Ishikawa (cell line): ENCODE results near the gene PELI2.

Source experiments
- CEBPB ChIP-seq: IDR thresholded peaks from 2 replicates; pipeline ENCODE4 v1.6.1; 2012
- CREB1 ChIP-seq: IDR thresholded peaks from 2 replicates; pipeline ENCODE4 v1.6.1; 2012; ENCODE audit warnings: low read depth
- EGR1 ChIP-seq: IDR thresholded peaks from 2 replicates; pipeline ENCODE4 v1.6.1; 2012
- EP300 ChIP-seq: IDR thresholded peaks from 2 replicates; pipeline ENCODE4 v1.6.1; 2012; ENCODE audit warnings: borderline replicate concordance
- FOXM1 ChIP-seq: IDR thresholded peaks from 2 replicates; pipeline ENCODE4 v1.6.1; 2012; ENCODE audit warnings: low read depth, borderline replicate concordance
- NFIC ChIP-seq: IDR thresholded peaks from 2 replicates; pipeline ENCODE4 v1.6.1; 2012
- RAD21 ChIP-seq: IDR thresholded peaks from 2 replicates; pipeline ENCODE4 v1.6.1; 2012; ENCODE audit warnings: low read depth
- TAF1 ChIP-seq: IDR thresholded peaks from 2 replicates; pipeline ENCODE4 v1.6.1; 2012; ENCODE audit warnings: low read depth, mild to moderate bottlenecking
- TCF12 ChIP-seq: IDR thresholded peaks from 2 replicates; pipeline ENCODE4 v1.6.1; 2012; ENCODE audit warnings: low read depth
- TEAD4 ChIP-seq: IDR thresholded peaks from 2 replicates; pipeline ENCODE4 v1.6.1; 2012
- USF1 ChIP-seq: IDR thresholded peaks from 2 replicates; pipeline ENCODE4 v1.6.1; 2012
- YY1 ChIP-seq: IDR thresholded peaks from 2 replicates; pipeline ENCODE4 v1.6.1; 2012; ENCODE audit warnings: low read depth
- ZBTB7A ChIP-seq: IDR thresholded peaks from 2 replicates; pipeline ENCODE4 v1.6.1; 2012; ENCODE audit warnings: low read depth
- TF ChIP-seq, protein P1 (sequence below): IDR thresholded peaks from 2 replicates; pipeline ENCODE4 v1.6.1; 2012
- TF ChIP-seq, protein P2 (sequence below): IDR thresholded peaks from 2 replicates; pipeline ENCODE4 v1.6.1; 2012; ENCODE audit warnings: low read depth, mild to moderate bottlenecking

PELI2 gene

DNA sequence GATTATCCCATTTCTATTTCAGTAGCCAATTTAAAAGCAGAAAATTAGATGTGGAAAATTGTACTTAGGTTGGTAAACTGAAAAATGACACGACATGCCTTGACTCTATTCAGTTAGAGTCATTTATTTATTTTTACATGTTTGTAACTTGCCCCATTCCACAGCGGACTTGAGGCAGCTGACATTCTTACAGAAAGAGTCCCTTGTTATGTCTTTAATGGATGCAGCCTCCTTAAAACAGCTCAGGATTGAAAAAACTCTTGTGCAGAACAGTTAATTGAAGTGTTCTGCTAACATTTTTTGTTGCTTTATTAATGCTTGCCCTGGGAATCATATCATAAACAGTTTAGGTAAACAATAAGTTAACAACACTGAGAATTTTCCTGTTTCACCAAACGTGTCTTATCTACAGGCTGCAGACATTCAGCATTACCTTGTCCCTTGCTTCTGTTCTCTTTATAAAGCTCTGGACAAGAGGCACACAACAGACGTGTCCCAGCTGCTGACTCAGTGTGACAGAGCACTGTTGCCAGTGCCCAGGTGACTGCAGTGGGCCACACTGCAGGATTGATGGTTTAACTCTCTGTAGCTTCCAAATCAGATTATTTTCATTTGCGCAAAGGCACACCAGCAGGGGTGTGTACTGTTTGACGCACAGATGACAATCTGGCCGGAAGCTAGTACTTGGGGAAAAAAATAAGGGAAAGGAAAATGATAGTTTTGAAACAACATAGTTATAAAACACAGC is 101.6 kb downstream of the PELI2 start:
- TF ChIP-seq NFIC: no peak
- no peak for TF ChIP-seq TCF12
- TF ChIP-seq TEAD4: no peak
- no peak for TF ChIP-seq ZBTB7A
- TF ChIP-seq CREB1: no peak
- TF ChIP-seq EGR1: no peak
- no peak for TF ChIP-seq EP300
- no peak for TF ChIP-seq YY1
- TF ChIP-seq, protein P1, sequence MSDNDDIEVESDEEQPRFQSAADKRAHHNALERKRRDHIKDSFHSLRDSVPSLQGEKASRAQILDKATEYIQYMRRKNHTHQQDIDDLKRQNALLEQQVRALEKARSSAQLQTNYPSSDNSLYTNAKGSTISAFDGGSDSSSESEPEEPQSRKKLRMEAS: no peak
- TF ChIP-seq, protein P2, sequence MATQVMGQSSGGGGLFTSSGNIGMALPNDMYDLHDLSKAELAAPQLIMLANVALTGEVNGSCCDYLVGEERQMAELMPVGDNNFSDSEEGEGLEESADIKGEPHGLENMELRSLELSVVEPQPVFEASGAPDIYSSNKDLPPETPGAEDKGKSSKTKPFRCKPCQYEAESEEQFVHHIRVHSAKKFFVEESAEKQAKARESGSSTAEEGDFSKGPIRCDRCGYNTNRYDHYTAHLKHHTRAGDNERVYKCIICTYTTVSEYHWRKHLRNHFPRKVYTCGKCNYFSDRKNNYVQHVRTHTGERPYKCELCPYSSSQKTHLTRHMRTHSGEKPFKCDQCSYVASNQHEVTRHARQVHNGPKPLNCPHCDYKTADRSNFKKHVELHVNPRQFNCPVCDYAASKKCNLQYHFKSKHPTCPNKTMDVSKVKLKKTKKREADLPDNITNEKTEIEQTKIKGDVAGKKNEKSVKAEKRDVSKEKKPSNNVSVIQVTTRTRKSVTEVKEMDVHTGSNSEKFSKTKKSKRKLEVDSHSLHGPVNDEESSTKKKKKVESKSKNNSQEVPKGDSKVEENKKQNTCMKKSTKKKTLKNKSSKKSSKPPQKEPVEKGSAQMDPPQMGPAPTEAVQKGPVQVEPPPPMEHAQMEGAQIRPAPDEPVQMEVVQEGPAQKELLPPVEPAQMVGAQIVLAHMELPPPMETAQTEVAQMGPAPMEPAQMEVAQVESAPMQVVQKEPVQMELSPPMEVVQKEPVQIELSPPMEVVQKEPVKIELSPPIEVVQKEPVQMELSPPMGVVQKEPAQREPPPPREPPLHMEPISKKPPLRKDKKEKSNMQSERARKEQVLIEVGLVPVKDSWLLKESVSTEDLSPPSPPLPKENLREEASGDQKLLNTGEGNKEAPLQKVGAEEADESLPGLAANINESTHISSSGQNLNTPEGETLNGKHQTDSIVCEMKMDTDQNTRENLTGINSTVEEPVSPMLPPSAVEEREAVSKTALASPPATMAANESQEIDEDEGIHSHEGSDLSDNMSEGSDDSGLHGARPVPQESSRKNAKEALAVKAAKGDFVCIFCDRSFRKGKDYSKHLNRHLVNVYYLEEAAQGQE: no peak
- TF ChIP-seq RAD21: no peak
- no peak for TF ChIP-seq FOXM1
- no peak for TF ChIP-seq CEBPB
- no peak for TF ChIP-seq TAF1
- no peak for TF ChIP-seq USF1

GRCh38 chr14:56221382-56222128 is 103.3 kb downstream of the PELI2 start:
- TF ChIP-seq TEAD4: no peak
- TF ChIP-seq ZBTB7A: no peak

- TF ChIP-seq RAD21: no peak
- TF ChIP-seq TEAD4: no peak
- TF ChIP-seq ZBTB7A: no peak
Observed at GRCh38 chr14:56224229-56224628, 106.0 kb downstream of the PELI2 start.

GRCh38 chr14:56224691-56225681 is 106.8 kb downstream of the PELI2 start:
- TF ChIP-seq CEBPB: no peak
- TF ChIP-seq YY1: no peak
- no peak for TF ChIP-seq EGR1
- TF ChIP-seq, protein P2: no peak
- TF ChIP-seq NFIC: no peak
- TF ChIP-seq EP300: no peak
- TF ChIP-seq TAF1: no peak
- TF ChIP-seq USF1: no peak
- no peak for TF ChIP-seq ZBTB7A
- no peak for TF ChIP-seq FOXM1
- TF ChIP-seq CREB1: no peak
- no peak for TF ChIP-seq TCF12
- TF ChIP-seq, protein P1: no peak
- TF ChIP-seq TEAD4: no peak
- TF ChIP-seq RAD21: no peak

- TF ChIP-seq NFIC (no peak), TCF12 (no peak), TEAD4 (no peak), ZBTB7A (no peak), EGR1 (no peak), USF1 (no peak), RAD21 (no peak), CEBPB (no peak), CREB1 (no peak), FOXM1 (no peak), EP300 (no peak), TAF1 (no peak), YY1 (no peak)
- TF ChIP-seq, protein P2: no peak
- TF ChIP-seq, protein P1: no peak
Observed at GRCh38 chr14:56235388-56235787, 117.2 kb downstream of the PELI2 start.
